Epithelial cell of proximal tubule (primary cell): ENCODE measurements around the gene FARS2. TPM values are rescaled to one million over a fixed set of nuclear protein-coding genes. Genes with fewer than 3 reads are reported as not detected.

Source experiments
- DNase-seq: peaks from one replicate; pipeline ENCODE4 v3.0.0-alpha.2; 2011; ENCODE audit warnings: low read depth
- H3K4me3 ChIP-seq: 2 replicates; pipeline ENCODE4 v1.5.1; 2011; ENCODE audit warnings: low read depth, mild to moderate bottlenecking, low read length
- CTCF ChIP-seq: conservative IDR thresholded peaks from 2 replicates; pipeline ENCODE4 v1.5.1; 2012; ENCODE audit warnings: low read depth, mild to moderate bottlenecking, low read length
- total RNA-seq: library from RNA; depleted of rRNA; stranded (reverse); fragments of >200 nt; gene quantifications from 2 replicates; pipeline ENCODE4 v1.2.3, GENCODE V29; 2015

FARS2 gene
- total RNA-seq, 1 donor from 2014 or later, result 7.7 TPM

DNA sequence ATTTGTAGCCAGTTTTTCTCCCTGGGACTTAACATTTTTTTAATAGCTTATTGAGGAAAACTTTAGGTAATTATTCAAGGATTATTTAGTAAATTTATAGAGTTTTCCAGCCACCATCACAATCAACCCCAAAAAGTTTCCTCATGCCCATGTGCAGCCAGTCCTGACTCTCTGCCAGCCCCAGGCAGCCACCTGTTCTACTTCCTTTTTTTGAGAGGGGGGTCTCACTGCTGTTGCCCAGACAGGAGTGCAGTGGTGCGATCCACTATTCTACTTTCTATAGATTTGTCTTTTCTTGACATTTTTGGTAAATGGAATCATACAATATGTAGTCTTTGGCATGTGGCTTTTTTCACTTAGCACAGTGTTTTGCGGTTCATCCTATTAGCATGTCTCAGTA lies 200.1 kb downstream of the FARS2 start:
- TF ChIP-seq CTCF, result no peak
- no peak overlapping the region for H3K4me3 ChIP-seq
- no peak for DNase-seq

- H3K4me3 ChIP-seq, result no peak overlapping the region
- no peak for DNase-seq
- TF ChIP-seq CTCF, result no peak
Measured at GRCh38 chr6:5462856-5463255, 201.5 kb downstream of the FARS2 start.

DNA sequence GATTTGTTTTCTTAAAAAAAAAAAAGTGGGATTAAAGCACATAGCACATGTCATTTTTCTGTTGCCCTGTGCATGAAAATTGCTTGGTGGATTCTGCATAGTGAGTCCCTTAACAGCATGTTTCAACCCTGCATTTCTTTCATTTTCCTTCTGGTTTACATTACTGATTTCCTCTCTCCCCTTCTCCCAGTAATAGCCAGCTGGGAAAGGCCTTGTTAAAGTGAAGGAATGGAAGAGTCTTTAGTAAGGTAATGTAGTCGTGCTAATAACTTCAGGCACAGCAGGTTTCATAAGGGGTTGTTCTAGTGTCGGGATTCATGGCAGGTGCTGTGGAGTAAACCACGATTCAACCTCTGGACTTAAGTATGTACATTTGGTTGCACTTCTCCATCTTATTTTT lies 202.4 kb downstream of the FARS2 start:
- no peak overlapping the region for H3K4me3 ChIP-seq
- no peak for DNase-seq
- TF ChIP-seq CTCF, result no peak

GRCh38 chr6:5464099-5464885 lies 203.0 kb downstream of the FARS2 start:
- DNase-seq, result no peak
- TF ChIP-seq CTCF, result no peak
- no peak overlapping the region for H3K4me3 ChIP-seq

DNA sequence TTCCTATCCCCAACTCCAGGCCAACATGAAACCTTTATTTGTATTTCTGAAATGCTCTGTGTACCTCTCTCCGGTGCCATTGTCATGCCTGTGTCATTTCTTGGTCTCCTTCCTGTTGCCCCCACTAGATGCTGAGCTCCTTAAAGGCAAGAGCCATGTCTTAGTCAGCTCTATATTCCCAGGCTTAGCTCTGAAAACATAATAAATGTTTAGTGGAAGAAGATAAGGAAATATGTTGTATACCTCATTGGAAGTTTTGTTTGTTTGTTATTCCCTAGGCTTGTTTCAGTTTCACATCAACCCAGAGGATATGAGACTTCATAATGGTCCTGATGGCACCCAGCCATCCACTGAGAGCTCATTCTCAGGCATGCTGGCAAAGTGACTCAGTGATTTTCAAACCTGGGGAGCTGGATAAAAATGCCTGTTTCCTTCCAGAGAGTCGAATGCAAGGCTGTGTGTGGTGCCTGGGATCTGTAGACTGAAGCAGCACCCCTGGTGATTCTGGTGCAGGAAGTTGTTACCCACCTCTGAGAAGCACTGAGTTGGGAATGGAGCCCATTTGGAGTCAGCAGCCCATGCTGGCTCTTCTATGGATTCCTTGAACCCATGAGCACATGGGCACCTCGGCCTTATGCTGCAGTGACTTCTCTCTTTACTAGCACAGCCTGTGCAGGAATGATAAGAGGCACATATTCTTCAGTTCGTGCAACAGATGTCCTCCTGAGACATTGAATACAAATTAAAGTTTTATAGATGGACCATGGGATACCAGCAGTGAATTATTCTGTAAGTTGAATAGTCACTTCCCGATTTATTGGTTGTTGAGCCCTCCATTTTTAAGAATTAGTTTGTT lies 205.2 kb downstream of the FARS2 start:
- no peak for TF ChIP-seq CTCF
- no peak for DNase-seq

GRCh38 chr6:5468586-5468985 lies 207.3 kb downstream of the FARS2 start:
- no peak overlapping the region for H3K4me3 ChIP-seq
- TF ChIP-seq CTCF, result no peak
- no peak for DNase-seq

More for the DNA sequence above, 205.2 kb downstream of the FARS2 start:
- no peak overlapping the region for H3K4me3 ChIP-seq
